ENCODE data around the gene SH2D1A. TPM values are rescaled to one million over a fixed set of nuclear protein-coding genes. Genes with fewer than 3 reads are reported as not detected.
"Not testable (repeated sequence)": the region's sequence is repeated elsewhere in the genome, so short reads cannot be mapped to it uniquely, and the experiment has no call there.

The SH2D1A gene
- total and polyA plus RNA-seq, 2 donors = 81.1 to 218 TPM

- H3K4me3 ChIP-seq (ENCODE audit: low read length in 2 of 2) = peak overlapping the region; percentile 3 to 18
- no peaks in the 10 kb centered on the region for H3K27me3 ChIP-seq (ENCODE audit: control insufficient read depth in 2 of 2, insufficient read depth in 1 of 2, low read length in 1 of 2)
- H3K36me3 ChIP-seq (ENCODE audit: control insufficient read depth in 2 of 2, insufficient read depth in 2 of 2, low read length in 1 of 2) = peaks cover 0 to 4% of the 10 kb centered on the region in 2 donors
- H3K27ac ChIP-seq (ENCODE audit: low read depth in 1 of 2, low read length in 1 of 2) = peak overlapping the region in 1 of 2 donors; percentile 81
- no peaks in the 10 kb centered on the region for H3K9me3 ChIP-seq (ENCODE audit: control insufficient read depth in 2 of 2, insufficient read depth in 1 of 2, low read length in 1 of 2)
- DNase-seq (ENCODE audit: low read depth in 6 of 9, low spot score in 9 of 9) = no peak
- WGBS = 42% methylated on average over 2 of the region's 2 CpGs
- peaks cover 13 to 49% of the 10 kb centered on the region in 2 donors for H3K4me1 ChIP-seq (ENCODE audit: control insufficient read depth in 2 of 2, insufficient read depth in 2 of 2, low read length in 2 of 2)
Measured at GRCh38 chrX:124401696-124402095, 55.3 kb downstream of the SH2D1A start.

- 92% methylated on average over 1 of the region's 1 CpG for WGBS
- H3K27ac ChIP-seq (ENCODE audit: low read depth in 1 of 2, low read length in 1 of 2) = peak overlapping the region in 1 of 2 donors; percentile 92
- DNase-seq (ENCODE audit: low read depth in 6 of 9, low spot score in 9 of 9) = no peak
- H3K4me3 ChIP-seq (ENCODE audit: low read length in 2 of 2) = no peak overlapping the region
- peaks cover 4 to 32% of the 10 kb centered on the region in 2 donors for H3K4me1 ChIP-seq (ENCODE audit: control insufficient read depth in 2 of 2, insufficient read depth in 2 of 2, low read length in 2 of 2)
- H3K36me3 ChIP-seq (ENCODE audit: control insufficient read depth in 2 of 2, insufficient read depth in 2 of 2, low read length in 1 of 2) = peaks cover 0 to 4% of the 10 kb centered on the region in 2 donors
- no peaks in the 10 kb centered on the region for H3K27me3 ChIP-seq (ENCODE audit: control insufficient read depth in 2 of 2, insufficient read depth in 1 of 2, low read length in 1 of 2)
- no peaks in the 10 kb centered on the region for H3K9me3 ChIP-seq (ENCODE audit: control insufficient read depth in 2 of 2, insufficient read depth in 1 of 2, low read length in 1 of 2)
Measured at GRCh38 chrX:124405868-124406267, 59.5 kb downstream of the SH2D1A start.

- peaks cover 0 to 4% of the 10 kb centered on the region in 2 donors for H3K36me3 ChIP-seq (ENCODE audit: control insufficient read depth in 2 of 2, insufficient read depth in 2 of 2, low read length in 1 of 2)
- peaks cover 4 to 27% of the 10 kb centered on the region in 2 donors for H3K4me1 ChIP-seq (ENCODE audit: control insufficient read depth in 2 of 2, insufficient read depth in 2 of 2, low read length in 2 of 2)
- H3K4me3 ChIP-seq (ENCODE audit: low read length in 2 of 2) = no peak overlapping the region
- H3K27ac ChIP-seq (ENCODE audit: low read depth in 1 of 2, low read length in 1 of 2) = peak overlapping the region in 1 of 2 donors; percentile 92
- H3K9me3 ChIP-seq (ENCODE audit: control insufficient read depth in 2 of 2, insufficient read depth in 1 of 2, low read length in 1 of 2) = no peaks in the 10 kb centered on the region
- 52% methylated on average over 12 of the region's 12 CpGs for WGBS
- no peaks in the 10 kb centered on the region for H3K27me3 ChIP-seq (ENCODE audit: control insufficient read depth in 2 of 2, insufficient read depth in 1 of 2, low read length in 1 of 2)
- DNase-seq (ENCODE audit: low read depth in 6 of 9, low spot score in 9 of 9) = peak in 7 of 9 donors; percentile 47 to 91 (median 68)
Measured at GRCh38 chrX:124406294-124407014, 60.1 kb downstream of the SH2D1A start.

GRCh38 chrX:124407226-124407625 is 60.9 kb downstream of the SH2D1A start:
- no peaks in the 10 kb centered on the region for H3K27me3 ChIP-seq (ENCODE audit: control insufficient read depth in 2 of 2, insufficient read depth in 1 of 2, low read length in 1 of 2)
- H3K4me1 ChIP-seq (ENCODE audit: control insufficient read depth in 2 of 2, insufficient read depth in 2 of 2, low read length in 2 of 2) = peaks cover 0 to 20% of the 10 kb centered on the region in 2 donors
- 92% methylated on average over 1 of the region's 1 CpG for WGBS
- H3K9me3 ChIP-seq (ENCODE audit: control insufficient read depth in 2 of 2, insufficient read depth in 1 of 2, low read length in 1 of 2) = no peaks in the 10 kb centered on the region
- no peak overlapping the region for H3K4me3 ChIP-seq (ENCODE audit: low read length in 2 of 2)
- no peak for DNase-seq (ENCODE audit: low read depth in 6 of 9, low spot score in 9 of 9)
- H3K27ac ChIP-seq (ENCODE audit: low read depth in 1 of 2, low read length in 1 of 2) = no peak overlapping the region
- peaks cover 0 to 4% of the 10 kb centered on the region in 2 donors for H3K36me3 ChIP-seq (ENCODE audit: control insufficient read depth in 2 of 2, insufficient read depth in 2 of 2, low read length in 1 of 2)

- H3K9me3 ChIP-seq (ENCODE audit: control insufficient read depth in 2 of 2, insufficient read depth in 1 of 2, low read length in 1 of 2); H3K27ac ChIP-seq (ENCODE audit: low read depth in 1 of 2, low read length in 1 of 2); H3K36me3 ChIP-seq (ENCODE audit: control insufficient read depth in 2 of 2, insufficient read depth in 2 of 2, low read length in 1 of 2); H3K4me3 ChIP-seq (ENCODE audit: low read length in 2 of 2); DNase-seq (ENCODE audit: low read depth in 6 of 9, low spot score in 9 of 9); H3K27me3 ChIP-seq (ENCODE audit: control insufficient read depth in 2 of 2, insufficient read depth in 1 of 2, low read length in 1 of 2): not testable (repeated sequence)
- WGBS = 85% methylated on average over 4 of the region's 6 CpGs
- H3K4me1 ChIP-seq (ENCODE audit: control insufficient read depth in 2 of 2, insufficient read depth in 2 of 2, low read length in 2 of 2) = peaks cover 0 to 19% of the 10 kb centered on the region in 2 donors
Measured at GRCh38 chrX:124408380-124408779, 62.0 kb downstream of the SH2D1A start.

- no peak overlapping the region for H3K27ac ChIP-seq (ENCODE audit: low read depth in 1 of 2, low read length in 1 of 2)
- DNase-seq (ENCODE audit: low read depth in 6 of 9, low spot score in 9 of 9) = no peak
- 98% methylated on average over 6 of the region's 6 CpGs for WGBS
- no peaks in the 10 kb centered on the region for H3K4me1 ChIP-seq (ENCODE audit: control insufficient read depth in 2 of 2, insufficient read depth in 2 of 2, low read length in 2 of 2)
- H3K9me3 ChIP-seq (ENCODE audit: control insufficient read depth in 2 of 2, insufficient read depth in 1 of 2, low read length in 1 of 2) = no peaks in the 10 kb centered on the region
- no peaks in the 10 kb centered on the region for H3K36me3 ChIP-seq (ENCODE audit: control insufficient read depth in 2 of 2, insufficient read depth in 2 of 2, low read length in 1 of 2)
- H3K4me3 ChIP-seq (ENCODE audit: low read length in 2 of 2) = no peak overlapping the region
- H3K27me3 ChIP-seq (ENCODE audit: control insufficient read depth in 2 of 2, insufficient read depth in 1 of 2, low read length in 1 of 2) = no peaks in the 10 kb centered on the region
Measured at GRCh38 chrX:124413244-124413643, 66.9 kb downstream of the SH2D1A start.

GRCh38 chrX:124414281-124414680 is 67.9 kb downstream of the SH2D1A start:
- Histone ChIP-seq H3K4me1 (ENCODE audit: control insufficient read depth in 2 of 2, insufficient read depth in 2 of 2, low read length in 2 of 2) (no peaks in the 10 kb centered on the region), H3K27ac (ENCODE audit: low read depth in 1 of 2, low read length in 1 of 2) (no peak overlapping the region), H3K36me3 (ENCODE audit: control insufficient read depth in 2 of 2, insufficient read depth in 2 of 2, low read length in 1 of 2) (no peaks in the 10 kb centered on the region), H3K27me3 (ENCODE audit: control insufficient read depth in 2 of 2, insufficient read depth in 1 of 2, low read length in 1 of 2) (no peaks in the 10 kb centered on the region), H3K4me3 (ENCODE audit: low read length in 2 of 2) (no peak overlapping the region), H3K9me3 (ENCODE audit: control insufficient read depth in 2 of 2, insufficient read depth in 1 of 2, low read length in 1 of 2) (no peaks in the 10 kb centered on the region)
- no peak for DNase-seq (ENCODE audit: low read depth in 6 of 9, low spot score in 9 of 9)
- WGBS = 98% methylated on average over 5 of the region's 5 CpGs

GRCh38 chrX:124415115-124415800 is 68.9 kb downstream of the SH2D1A start:
- no peak for DNase-seq (ENCODE audit: low read depth in 6 of 9, low spot score in 9 of 9)
- Histone ChIP-seq H3K9me3 (ENCODE audit: control insufficient read depth in 2 of 2, insufficient read depth in 1 of 2, low read length in 1 of 2) (no peaks in the 10 kb centered on the region), H3K4me1 (ENCODE audit: control insufficient read depth in 2 of 2, insufficient read depth in 2 of 2, low read length in 2 of 2) (no peaks in the 10 kb centered on the region), H3K36me3 (ENCODE audit: control insufficient read depth in 2 of 2, insufficient read depth in 2 of 2, low read length in 1 of 2) (no peaks in the 10 kb centered on the region), H3K27ac (ENCODE audit: low read depth in 1 of 2, low read length in 1 of 2) (no peak overlapping the region), H3K4me3 (ENCODE audit: low read length in 2 of 2) (no peak overlapping the region), H3K27me3 (ENCODE audit: control insufficient read depth in 2 of 2, insufficient read depth in 1 of 2, low read length in 1 of 2) (no peaks in the 10 kb centered on the region)
- 90% methylated on average over 5 of the region's 5 CpGs for WGBS

GRCh38 chrX:124421898-124422655 is 75.7 kb downstream of the SH2D1A start:
- H3K4me3 ChIP-seq (ENCODE audit: low read length in 2 of 2) = no peak overlapping the region
- no peaks in the 10 kb centered on the region for H3K4me1 ChIP-seq (ENCODE audit: control insufficient read depth in 2 of 2, insufficient read depth in 2 of 2, low read length in 2 of 2)
- H3K36me3 ChIP-seq (ENCODE audit: control insufficient read depth in 2 of 2, insufficient read depth in 2 of 2, low read length in 1 of 2) = no peaks in the 10 kb centered on the region
- no peaks in the 10 kb centered on the region for H3K27me3 ChIP-seq (ENCODE audit: control insufficient read depth in 2 of 2, insufficient read depth in 1 of 2, low read length in 1 of 2)
- H3K9me3 ChIP-seq (ENCODE audit: control insufficient read depth in 2 of 2, insufficient read depth in 1 of 2, low read length in 1 of 2) = no peaks in the 10 kb centered on the region
- 96% methylated on average over 15 of the region's 15 CpGs for WGBS
- DNase-seq (ENCODE audit: low read depth in 6 of 9, low spot score in 9 of 9) = no peak
- no peak overlapping the region for H3K27ac ChIP-seq (ENCODE audit: low read depth in 1 of 2, low read length in 1 of 2)

Data from thymus (tissue), 11 donors.